HG02970 (cell line): ENCODE results near the gene ALKBH3.

Experiments used
- ATAC-seq: cut with Tn5 transposase; IDR thresholded peaks from one replicate; pipeline ENCODE4 v1.9.1; 2021; ENCODE audit warnings: mild to moderate bottlenecking, moderate library complexity, moderate number of reproducible peaks; ENCODE audit not compliant: unreplicated experiment, low FRiP score

ALKBH3 gene

GRCh38 chr11:43880640-43881159 lies at the start of gene ALKBH3:
ALKBH3 (plus strand) TSS chr11:43880831; CDS start chr11:43882653, 1,822 bp downstream.
- peak; percentile 93 for ATAC-seq

GRCh38 chr11:43830928-43831440 lies 49.6 kb upstream of the ALKBH3 start:
- no peak for ATAC-seq

- ATAC-seq = no peak
These were observed 48.1 kb upstream of the ALKBH3 start for GRCh38 chr11:43832536-43832935.

- ATAC-seq = no peak
These were observed 47.0 kb upstream of the ALKBH3 start for GRCh38 chr11:43833657-43834073.

- ATAC-seq = no peak
These were observed 46.3 kb upstream of the ALKBH3 start for GRCh38 chr11:43834286-43834685.

- ATAC-seq = no peak
These were observed 45.5 kb upstream of the ALKBH3 start for GRCh38 chr11:43835104-43835503.

GRCh38 chr11:43837879-43838278 lies 42.8 kb upstream of the ALKBH3 start:
- no peak for ATAC-seq

- ATAC-seq = no peak
These were observed 38.6 kb upstream of the ALKBH3 start for GRCh38 chr11:43842021-43842420.

GRCh38 chr11:43845816-43846215 lies 34.8 kb upstream of the ALKBH3 start:
- no peak for ATAC-seq

GRCh38 chr11:43852057-43852636 lies 28.5 kb upstream of the ALKBH3 start:
- ATAC-seq = no peak

- no peak for ATAC-seq
These were observed 26.9 kb upstream of the ALKBH3 start for GRCh38 chr11:43853781-43854180.

GRCh38 chr11:43856993-43857392 lies 23.6 kb upstream of the ALKBH3 start:
- no peak for ATAC-seq

- ATAC-seq = no peak
These were observed 19.5 kb upstream of the ALKBH3 start for GRCh38 chr11:43861141-43861540.

- no peak for ATAC-seq
These were observed 14.1 kb upstream of the ALKBH3 start for GRCh38 chr11:43866520-43866919.

GRCh38 chr11:43866969-43867368 lies 13.7 kb upstream of the ALKBH3 start:
- ATAC-seq = no peak

- ATAC-seq = peak; percentile 98
These were observed 11.6 kb upstream of the ALKBH3 start for GRCh38 chr11:43868852-43869567.

- no peak for ATAC-seq
These were observed 9.6 kb upstream of the ALKBH3 start for GRCh38 chr11:43871051-43871450.

GRCh38 chr11:43872995-43873394 lies 7.6 kb upstream of the ALKBH3 start:
- ATAC-seq = no peak

- no peak for ATAC-seq
These were observed 6.6 kb upstream of the ALKBH3 start for GRCh38 chr11:43874078-43874477.

GRCh38 chr11:43874738-43875137 lies 5.9 kb upstream of the ALKBH3 start:
- no peak for ATAC-seq

- ATAC-seq = no peak
These were observed 617 bp upstream of the ALKBH3 start for GRCh38 chr11:43879789-43880639.
